HG03135 (cell line): ENCODE data around the gene TRIM47.

ENCODE experiments used
- ATAC-seq: cut with Tn5 transposase; IDR thresholded peaks from one replicate; pipeline ENCODE4 v1.9.1; 2021; ENCODE audit warnings: mild to moderate bottlenecking, moderate library complexity; ENCODE audit not compliant: unreplicated experiment

TRIM47 gene

GRCh38 chr17:75909051-75909811, 30.9 kb upstream of the TRIM47 start:
- no peak for ATAC-seq

GRCh38 chr17:75908201-75908600, 29.8 kb upstream of the TRIM47 start:
- ATAC-seq, result no peak

GRCh38 chr17:75906143-75906884, 27.9 kb upstream of the TRIM47 start:
- no peak for ATAC-seq

- ATAC-seq, result peak; percentile 96
Measured at GRCh38 chr17:75904749-75905521, 26.6 kb upstream of the TRIM47 start, which contains the start of gene MRPL38. Gene MRPL38 (minus strand): TSS chr17:75904884. CDS start chr17:75904875, 9 bp downstream.

- no peak for ATAC-seq
Measured at GRCh38 chr17:75902406-75902805, 24.0 kb upstream of the TRIM47 start.

- ATAC-seq, result no peak
Measured at GRCh38 chr17:75901727-75902126, 23.3 kb upstream of the TRIM47 start.

- no peak for ATAC-seq
Measured at GRCh38 chr17:75900691-75901533, 22.5 kb upstream of the TRIM47 start.

- no peak for ATAC-seq
Measured at GRCh38 chr17:75899767-75900468, 21.5 kb upstream of the TRIM47 start.

- ATAC-seq, result no peak
Measured at GRCh38 chr17:75899353-75899752, 21.0 kb upstream of the TRIM47 start.

GRCh38 chr17:75898791-75899190, 20.4 kb upstream of the TRIM47 start:
- no peak for ATAC-seq

GRCh38 chr17:75898065-75898464, 19.7 kb upstream of the TRIM47 start:
- ATAC-seq, result no peak

GRCh38 chr17:75897160-75898019, 19.0 kb upstream of the TRIM47 start:
- no peak for ATAC-seq

- ATAC-seq, result peak; percentile 55
Measured at GRCh38 chr17:75896415-75897159, 18.2 kb upstream of the TRIM47 start, which contains the start of gene TRIM65. Gene TRIM65 (minus strand): TSS chr17:75896951. CDS start chr17:75896937, 14 bp downstream.

GRCh38 chr17:75895370-75896155, 17.2 kb upstream of the TRIM47 start:
- no peak for ATAC-seq

GRCh38 chr17:75894049-75894733, 15.8 kb upstream of the TRIM47 start:
- no peak for ATAC-seq

- ATAC-seq, result no peak
Measured at GRCh38 chr17:75893305-75894048, 15.1 kb upstream of the TRIM47 start.
